Gastrocnemius medialis (tissue), 4 donors: ENCODE data around the gene CRYAA. TPM values are rescaled to one million over a fixed set of nuclear protein-coding genes. Genes with fewer than 3 reads are reported as not detected.

Source experiments
- ATAC-seq, 2 donors: fragments of 150-250 bp; one replicate each; pipeline ENCODE4 v1.9.1; 2016
- DNase-seq, 2 donors: peaks; one replicate each; pipeline ENCODE4 v3.0.0-alpha.2; 2019
- H3K27ac ChIP-seq, 4 donors: fragments of 200-600 bp; sonication (generic); 1 replicate in 1 of 4; 2 replicates in 3 of 4; pipeline ENCODE4 v1.5.1; 2016 to 2018; ENCODE audit warnings: mild to moderate bottlenecking in 2 of 4, moderate library complexity in 1 of 4
- H3K27me3 ChIP-seq, 3 donors: fragments of 200-600 bp; sonication (generic) in 2 of 3; 1 replicate in 1 of 3; 2 replicates in 2 of 3; pipeline versions ENCODE4 v1.5.1 to v1.6.0; 2016 to 2019; ENCODE audit warnings: mild to moderate bottlenecking in 1 of 3, moderate library complexity in 1 of 3
- H3K36me3 ChIP-seq, 2 donors: fragments of 200-600 bp; sonication (generic) in 1 of 2; one replicate each; pipeline ENCODE4 v1.5.1; 2017 to 2018
- H3K4me1 ChIP-seq, 2 donors: fragments of 200-600 bp; sonication (generic) in 1 of 2; one replicate each; pipeline ENCODE4 v1.5.1; 2016 to 2017; ENCODE audit warnings: mild to moderate bottlenecking in 2 of 2
- H3K4me3 ChIP-seq, 4 donors: fragments of 200-600 bp; sonication (generic) in 3 of 4; 1 replicate in 1 of 4; 2 replicates in 3 of 4; pipeline ENCODE4 v1.5.1; 2016 to 2019; ENCODE audit warnings: mild to moderate bottlenecking in 2 of 4
- H3K9me3 ChIP-seq, 3 donors: fragments of 200-600 bp; sonication (generic) in 2 of 3; 1 replicate in 1 of 3; 2 replicates in 2 of 3; pipeline ENCODE4 v1.5.1; 2016 to 2019
- POLR2A ChIP-seq, 2 donors: fragments of 450-650 bp; IDR thresholded peaks; one replicate each; pipeline ENCODE4 v1.6.1; 2017; ENCODE audit warnings: antibody characterized with exemption in 2 of 2, mild to moderate bottlenecking in 2 of 2, moderate library complexity in 2 of 2
- in situ Hi-C, 4 donors: fragments of 200-750 bp; cut with MboI; loops; one replicate each; pipeline versions ENCODE4 v1.15.0 to v1.8.0; 2017; ENCODE audit warnings: low sequenced_read_pairs in 4 of 4
- intact Hi-C: fragments of 100-400 bp; cut with DNase I; formaldehyde crosslinking; loops from one replicate; pipeline ENCODE4 v1.15.1; 2023; ENCODE audit warnings: low total_unique reads
- total RNA-seq, 4 donors: library from RNA; depleted of rRNA; stranded (reverse); fragments of >200 nt; gene quantifications; one replicate each; pipeline versions ENCODE4 v1.1.0 to v1.2.3, GENCODE V29; 2016
- TF ChIP-seq, protein P1 (sequence below), 5 experiments: fragments of 450-650 bp in 3 of 5; fragments of 200-600 bp in 2 of 5; sonication (generic) in 2 of 5; IDR thresholded peaks in 4 of 5; conservative IDR thresholded peaks in 1 of 5; 1 replicate in 4 of 5; 2 replicates in 1 of 5; pipeline ENCODE4 v1.5.1; 2016 to 2019; ENCODE audit warnings: antibody characterized with exemption in 5 of 5, mild to moderate bottlenecking in 3 of 5, moderate library complexity in 3 of 5

CRYAA gene
- total RNA-seq, 4 donors from 2014 or later, result not detected

DNA sequence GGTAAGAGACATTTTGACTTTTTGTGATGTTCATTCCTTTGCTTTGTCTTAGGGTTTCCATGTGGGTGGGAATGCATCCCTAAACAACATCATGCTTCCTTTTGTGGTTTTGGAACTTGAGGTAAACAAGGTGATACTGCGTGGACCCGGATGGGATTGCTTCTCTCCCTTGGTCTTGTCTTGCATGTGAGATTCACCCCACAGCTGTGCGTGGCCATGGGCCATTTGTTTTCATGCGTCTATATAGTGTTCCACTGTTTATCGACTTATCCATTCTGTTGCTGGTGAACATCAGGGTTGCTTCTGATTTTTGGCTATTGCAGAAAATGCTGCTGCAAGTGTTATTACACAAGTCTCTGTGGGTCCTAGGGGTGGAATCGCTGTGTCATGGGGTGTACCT, 21.1 kb downstream of the CRYAA start:
- in situ Hi-C loops (no loop called here), intact Hi-C loops (no loop called here)
- Histone ChIP-seq H3K27ac (no peak overlapping the region), H3K9me3 (no peaks in the 10 kb centered on the region), H3K36me3 (no peaks in the 10 kb centered on the region), H3K27me3 (peaks cover 19 to 25% (median 24%) of the 10 kb centered on the region in 3 donors), H3K4me1 (peaks cover 0 to 7% of the 10 kb centered on the region in 2 donors), H3K4me3 (no peak overlapping the region)
- ATAC-seq (no peak), DNase-seq (peak in 1 of 2 donors; percentile 2)
- TF ChIP-seq, protein P1, sequence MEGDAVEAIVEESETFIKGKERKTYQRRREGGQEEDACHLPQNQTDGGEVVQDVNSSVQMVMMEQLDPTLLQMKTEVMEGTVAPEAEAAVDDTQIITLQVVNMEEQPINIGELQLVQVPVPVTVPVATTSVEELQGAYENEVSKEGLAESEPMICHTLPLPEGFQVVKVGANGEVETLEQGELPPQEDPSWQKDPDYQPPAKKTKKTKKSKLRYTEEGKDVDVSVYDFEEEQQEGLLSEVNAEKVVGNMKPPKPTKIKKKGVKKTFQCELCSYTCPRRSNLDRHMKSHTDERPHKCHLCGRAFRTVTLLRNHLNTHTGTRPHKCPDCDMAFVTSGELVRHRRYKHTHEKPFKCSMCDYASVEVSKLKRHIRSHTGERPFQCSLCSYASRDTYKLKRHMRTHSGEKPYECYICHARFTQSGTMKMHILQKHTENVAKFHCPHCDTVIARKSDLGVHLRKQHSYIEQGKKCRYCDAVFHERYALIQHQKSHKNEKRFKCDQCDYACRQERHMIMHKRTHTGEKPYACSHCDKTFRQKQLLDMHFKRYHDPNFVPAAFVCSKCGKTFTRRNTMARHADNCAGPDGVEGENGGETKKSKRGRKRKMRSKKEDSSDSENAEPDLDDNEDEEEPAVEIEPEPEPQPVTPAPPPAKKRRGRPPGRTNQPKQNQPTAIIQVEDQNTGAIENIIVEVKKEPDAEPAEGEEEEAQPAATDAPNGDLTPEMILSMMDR (IDR thresholded peaks at IDR 0.05 in 4 of 5, conservative IDR thresholded peaks at IDR 0.05 in 1 of 5), result no peak
- no peak for TF ChIP-seq POLR2A (IDR thresholded peaks at IDR 0.05)

DNA sequence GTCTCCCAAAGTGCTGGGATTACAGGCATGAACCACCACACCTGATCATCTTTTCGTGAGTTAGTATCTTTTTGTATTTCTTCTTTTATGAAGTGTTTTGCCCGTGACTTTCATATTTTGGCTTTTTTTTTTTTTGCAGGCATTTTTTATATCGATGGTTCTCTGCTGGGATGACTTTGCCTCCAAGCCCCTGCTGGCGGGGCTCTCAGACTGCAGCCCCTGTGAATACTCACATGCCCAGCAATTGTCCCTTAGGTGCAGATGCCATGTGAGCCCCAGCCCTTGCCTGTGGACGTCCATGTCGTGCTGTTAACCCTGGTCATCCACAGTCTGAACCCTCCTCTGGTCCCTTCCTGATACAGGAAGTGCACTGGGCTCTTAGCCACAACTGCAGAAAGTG, 21.7 kb downstream of the CRYAA start:
- Histone ChIP-seq H3K4me1 (peaks cover 0 to 13% of the 10 kb centered on the region in 2 donors), H3K4me3 (no peak overlapping the region), H3K27me3 (peaks cover 25 to 29% (median 25%) of the 10 kb centered on the region in 3 donors), H3K36me3 (no peaks in the 10 kb centered on the region), H3K27ac (no peak overlapping the region), H3K9me3 (no peaks in the 10 kb centered on the region)
- DNase-seq, result peak in 1 of 2 donors; percentile 4
- ATAC-seq, result no peak
- in situ Hi-C loops (no loop called here), intact Hi-C loops (no loop called here)
- TF ChIP-seq, protein P1 (IDR thresholded peaks at IDR 0.05 in 4 of 5, conservative IDR thresholded peaks at IDR 0.05 in 1 of 5), result no peak
- no peak for TF ChIP-seq POLR2A (IDR thresholded peaks at IDR 0.05)

DNA sequence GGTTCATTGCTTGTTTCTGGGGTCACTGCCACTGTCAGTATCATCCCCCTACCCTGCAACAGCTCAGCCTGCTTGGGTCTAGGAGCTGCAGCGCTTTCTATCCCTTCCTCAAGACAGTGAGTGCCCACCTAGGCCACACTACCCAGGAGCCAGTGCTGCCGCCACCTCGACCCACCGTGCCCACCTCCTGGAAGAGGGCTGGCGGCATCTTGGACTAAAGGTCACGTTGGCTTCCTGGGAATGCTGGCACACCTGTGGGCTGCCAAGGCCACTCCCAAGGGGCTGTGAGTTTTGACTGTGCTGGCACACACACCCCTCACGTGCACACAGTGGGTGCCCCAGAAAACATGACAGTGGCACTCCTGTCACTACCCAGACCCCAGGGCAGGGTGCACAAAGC, 22.1 kb downstream of the CRYAA start:
- Histone ChIP-seq H3K27ac (no peak overlapping the region), H3K4me3 (no peak overlapping the region), H3K4me1 (peaks cover 0 to 14% of the 10 kb centered on the region in 2 donors), H3K9me3 (no peaks in the 10 kb centered on the region), H3K27me3 (peaks cover 28 to 33% (median 29%) of the 10 kb centered on the region in 3 donors), H3K36me3 (no peaks in the 10 kb centered on the region)
- ATAC-seq (no peak), DNase-seq (peak in 1 of 2 donors; percentile 6)
- intact Hi-C loops, result no loop called here
- in situ Hi-C loops, result no loop called here
- TF ChIP-seq, protein P1 (IDR thresholded peaks at IDR 0.05 in 4 of 5, conservative IDR thresholded peaks at IDR 0.05 in 1 of 5), result no peak
- TF ChIP-seq POLR2A (IDR thresholded peaks at IDR 0.05), result no peak

DNA sequence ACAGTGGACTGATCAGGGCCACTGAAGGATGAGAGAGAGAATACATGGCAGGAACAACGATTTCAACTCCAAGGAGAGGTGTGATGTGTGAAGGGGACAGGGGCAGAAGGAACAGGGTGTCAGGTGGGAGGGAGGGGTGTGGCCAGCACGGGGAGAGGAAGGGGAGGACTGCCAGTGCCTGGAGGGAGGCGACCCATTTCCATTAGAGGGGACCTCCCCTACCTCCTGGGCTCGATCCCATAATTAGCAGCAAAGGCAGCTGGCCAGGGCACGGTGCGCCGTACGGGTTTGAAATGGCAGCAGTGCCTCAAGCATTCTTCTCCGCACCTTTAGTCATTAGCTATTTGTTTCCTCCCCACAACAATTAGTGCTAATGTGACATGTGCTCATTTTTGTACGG, 22.7 kb downstream of the CRYAA start:
- ATAC-seq (no peak), DNase-seq (peak in 1 of 2 donors; percentile 2)
- in situ Hi-C loops, result no loop called here
- Histone ChIP-seq H3K36me3 (no peaks in the 10 kb centered on the region), H3K27me3 (peaks cover 31 to 39% (median 33%) of the 10 kb centered on the region in 3 donors), H3K9me3 (no peaks in the 10 kb centered on the region), H3K4me3 (no peak overlapping the region), H3K27ac (no peak overlapping the region), H3K4me1 (peaks cover 3 to 17% of the 10 kb centered on the region in 2 donors)
- intact Hi-C loops, result no loop called here
- TF ChIP-seq, protein P1 (IDR thresholded peaks at IDR 0.05 in 4 of 5, conservative IDR thresholded peaks at IDR 0.05 in 1 of 5), result no peak
- no peak for TF ChIP-seq POLR2A (IDR thresholded peaks at IDR 0.05)

DNA sequence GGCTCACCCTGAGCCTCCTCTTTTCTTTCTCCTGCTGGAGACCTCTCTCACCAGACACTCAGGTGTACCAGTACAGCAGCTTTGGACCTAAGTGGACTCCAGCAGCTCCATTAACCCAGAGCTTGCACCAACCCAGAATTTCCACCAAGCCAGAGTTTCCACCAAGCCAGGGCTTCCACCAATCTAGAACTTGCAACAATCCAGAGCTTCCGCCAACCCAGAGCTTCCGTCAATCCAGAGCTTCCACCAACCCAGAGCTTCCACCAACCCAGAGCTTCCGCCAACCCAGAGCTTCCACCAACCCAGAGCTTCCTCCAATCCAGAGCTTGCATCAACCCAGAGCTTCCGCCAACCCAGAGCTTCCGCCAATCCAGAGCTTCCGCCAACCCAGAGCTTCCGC, 23.2 kb downstream of the CRYAA start:
- Histone ChIP-seq H3K36me3 (no peaks in the 10 kb centered on the region), H3K4me3 (no peak overlapping the region), H3K9me3 (no peaks in the 10 kb centered on the region), H3K4me1 (peaks cover 6 to 22% of the 10 kb centered on the region in 2 donors), H3K27me3 (peaks cover 33 to 40% (median 34%) of the 10 kb centered on the region in 3 donors), H3K27ac (no peak overlapping the region)
- DNase-seq, result peak in 1 of 2 donors; percentile 1
- in situ Hi-C loops (no loop called here), intact Hi-C loops (no loop called here)
- ATAC-seq, result no peak
- no peak for TF ChIP-seq POLR2A (IDR thresholded peaks at IDR 0.05)
- TF ChIP-seq, protein P1 (IDR thresholded peaks at IDR 0.05 in 4 of 5, conservative IDR thresholded peaks at IDR 0.05 in 1 of 5), result no peak
